ENCODE results near the gene ADAP2. TPM values are rescaled to one million over a fixed set of nuclear protein-coding genes. Genes with fewer than 3 reads are reported as not detected.
A peak's percentile ranks its signal among the peaks of the same experiment; 100 is the strongest.
"Not testable (repeated sequence)": the region's sequence is repeated elsewhere in the genome, so short reads cannot be mapped to it uniquely, and the experiment has no call there.

Gene ADAP2
- total RNA-seq, 4 donors from 2014 or later: 1.6 to 32.2 (median 13.6) TPM

DNA sequence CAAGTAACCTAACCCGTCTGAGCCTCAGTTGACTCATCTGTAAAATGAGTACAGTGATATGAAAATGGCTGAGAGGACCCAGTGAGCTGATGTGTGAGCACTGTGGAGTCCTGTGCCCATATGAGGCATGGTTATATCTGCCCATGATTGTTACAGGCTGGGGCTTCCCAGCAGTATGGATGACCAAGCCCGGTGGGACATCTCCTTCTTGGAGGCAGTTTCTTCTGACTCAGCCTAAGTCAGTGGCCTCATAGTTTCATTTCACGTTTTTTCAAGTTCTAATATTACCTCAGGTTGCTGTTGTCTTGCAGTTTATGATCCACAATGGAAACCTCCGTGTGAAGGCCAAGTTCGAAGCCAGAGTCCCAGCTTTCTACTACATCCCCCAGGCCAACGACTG is 4.8 kb downstream of the ADAP2 start:
- Histone ChIP-seq H3K9me3 (no peaks in the 10 kb centered on the region), H3K36me3 (no peaks in the 10 kb centered on the region), H3K27ac (no peak overlapping the region), H3K27me3 (peaks cover 0 to 12% of the 10 kb centered on the region in 2 donors), H3K4me1 (peaks cover 3 to 13% (median 9%) of the 10 kb centered on the region in 4 donors), H3K4me3 (no peak overlapping the region)
- peak in 1 of 3 donors; percentile 1 for DNase-seq
- TF ChIP-seq, protein P1, sequence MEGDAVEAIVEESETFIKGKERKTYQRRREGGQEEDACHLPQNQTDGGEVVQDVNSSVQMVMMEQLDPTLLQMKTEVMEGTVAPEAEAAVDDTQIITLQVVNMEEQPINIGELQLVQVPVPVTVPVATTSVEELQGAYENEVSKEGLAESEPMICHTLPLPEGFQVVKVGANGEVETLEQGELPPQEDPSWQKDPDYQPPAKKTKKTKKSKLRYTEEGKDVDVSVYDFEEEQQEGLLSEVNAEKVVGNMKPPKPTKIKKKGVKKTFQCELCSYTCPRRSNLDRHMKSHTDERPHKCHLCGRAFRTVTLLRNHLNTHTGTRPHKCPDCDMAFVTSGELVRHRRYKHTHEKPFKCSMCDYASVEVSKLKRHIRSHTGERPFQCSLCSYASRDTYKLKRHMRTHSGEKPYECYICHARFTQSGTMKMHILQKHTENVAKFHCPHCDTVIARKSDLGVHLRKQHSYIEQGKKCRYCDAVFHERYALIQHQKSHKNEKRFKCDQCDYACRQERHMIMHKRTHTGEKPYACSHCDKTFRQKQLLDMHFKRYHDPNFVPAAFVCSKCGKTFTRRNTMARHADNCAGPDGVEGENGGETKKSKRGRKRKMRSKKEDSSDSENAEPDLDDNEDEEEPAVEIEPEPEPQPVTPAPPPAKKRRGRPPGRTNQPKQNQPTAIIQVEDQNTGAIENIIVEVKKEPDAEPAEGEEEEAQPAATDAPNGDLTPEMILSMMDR (IDR thresholded peaks at IDR 0.05): no peak
- no peak for TF ChIP-seq POLR2A (IDR thresholded peaks at IDR 0.05)

DNA sequence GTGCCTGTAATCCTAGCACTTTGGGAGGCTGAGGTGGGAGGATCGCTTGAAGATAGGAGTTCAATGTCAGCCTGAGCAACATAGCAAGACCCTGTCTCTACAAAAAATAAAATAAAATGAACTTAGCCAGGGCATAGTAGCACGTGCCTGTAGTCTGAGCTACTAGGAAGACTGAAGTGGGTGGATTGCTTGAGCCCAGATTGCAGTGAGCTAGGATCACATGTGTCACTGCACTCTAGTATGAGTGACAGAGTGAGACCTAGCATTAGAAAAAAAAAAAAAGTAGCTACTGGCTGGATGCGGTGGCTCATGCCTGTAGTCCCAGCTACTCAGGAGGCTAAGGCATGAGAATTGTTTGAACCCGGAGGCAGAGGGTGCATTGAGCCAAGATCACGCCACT is 6.0 kb downstream of the ADAP2 start:
- no peaks in the 10 kb centered on the region for H3K9me3 ChIP-seq
- TF ChIP-seq POLR2A (IDR thresholded peaks at IDR 0.05): no peak
- TF ChIP-seq, protein P1 (IDR thresholded peaks at IDR 0.05): no peak

DNA sequence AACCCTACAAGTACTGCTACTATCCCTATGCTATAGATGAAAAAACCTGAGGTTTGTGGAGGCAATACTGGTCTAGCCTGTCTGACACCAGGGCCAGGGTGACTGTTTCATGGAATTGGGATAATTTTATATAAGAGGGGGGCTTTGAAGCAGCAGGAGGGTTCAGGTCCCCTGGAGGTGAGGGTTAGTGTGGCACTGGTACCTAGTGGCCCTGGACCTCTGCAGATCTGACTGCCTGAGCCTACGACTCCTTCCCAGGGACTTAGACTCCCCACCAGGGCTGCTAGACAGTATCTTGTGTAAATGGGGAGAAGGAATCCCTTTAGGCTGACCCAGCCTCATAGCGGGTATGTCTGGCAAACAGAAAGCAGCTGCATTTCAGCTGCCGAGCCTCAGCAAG is 6.8 kb downstream of the ADAP2 start:
- H3K4me3 ChIP-seq: no peak overlapping the region
- H3K36me3 ChIP-seq: no peaks in the 10 kb centered on the region
- no peaks in the 10 kb centered on the region for H3K27me3 ChIP-seq
- H3K27ac ChIP-seq: no peak overlapping the region
- DNase-seq: no peak
- TF ChIP-seq, protein P1 (IDR thresholded peaks at IDR 0.05): no peak
- TF ChIP-seq POLR2A (IDR thresholded peaks at IDR 0.05): no peak
- no peaks in the 10 kb centered on the region for H3K4me1 ChIP-seq
- no peaks in the 10 kb centered on the region for H3K9me3 ChIP-seq

More for the DNA sequence above, 6.0 kb downstream of the ADAP2 start:
- no peak overlapping the region for H3K27ac ChIP-seq
- peaks cover 0 to under 1% (median under 1%) of the 10 kb centered on the region in 4 donors for H3K4me1 ChIP-seq
- H3K27me3 ChIP-seq: peaks cover 0 to 1% of the 10 kb centered on the region in 2 donors
- H3K36me3 ChIP-seq: no peaks in the 10 kb centered on the region
- H3K4me3 ChIP-seq: no peak overlapping the region
- DNase-seq: no peak

DNA sequence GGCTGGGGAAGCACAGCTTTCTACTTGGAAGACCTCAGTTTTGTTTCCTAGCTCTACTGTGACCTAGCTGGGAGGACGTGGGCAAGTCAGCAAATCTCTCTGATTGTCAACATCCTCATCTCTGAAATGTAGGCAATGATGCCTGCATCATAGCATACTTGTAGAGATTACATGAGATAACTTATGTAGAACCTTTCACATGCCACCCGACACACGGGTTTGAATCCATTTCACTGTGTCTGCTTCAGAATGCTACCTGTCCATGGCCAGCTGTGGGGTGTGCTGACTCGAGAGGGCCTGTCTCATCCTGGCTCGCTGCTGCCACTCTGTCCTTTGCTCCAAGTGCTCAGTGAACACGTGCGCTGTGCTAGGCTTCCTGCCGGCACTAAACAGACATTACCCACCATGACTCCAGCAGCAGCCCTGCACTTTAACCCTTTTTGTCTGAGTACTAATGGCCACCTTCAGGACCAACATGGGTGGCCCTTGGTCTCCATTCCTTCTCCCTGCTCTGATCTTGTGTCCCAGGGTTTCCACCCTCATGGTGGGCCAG is 7.4 kb downstream of the ADAP2 start:
- TF ChIP-seq, protein P1 (IDR thresholded peaks at IDR 0.05): no peak
- TF ChIP-seq POLR2A (IDR thresholded peaks at IDR 0.05): no peak
- Histone ChIP-seq H3K9me3 (no peaks in the 10 kb centered on the region), H3K4me3 (no peak overlapping the region), H3K36me3 (no peaks in the 10 kb centered on the region), H3K27ac (no peak overlapping the region), H3K4me1 (no peaks in the 10 kb centered on the region), H3K27me3 (no peaks in the 10 kb centered on the region)
- DNase-seq: no peak

DNA sequence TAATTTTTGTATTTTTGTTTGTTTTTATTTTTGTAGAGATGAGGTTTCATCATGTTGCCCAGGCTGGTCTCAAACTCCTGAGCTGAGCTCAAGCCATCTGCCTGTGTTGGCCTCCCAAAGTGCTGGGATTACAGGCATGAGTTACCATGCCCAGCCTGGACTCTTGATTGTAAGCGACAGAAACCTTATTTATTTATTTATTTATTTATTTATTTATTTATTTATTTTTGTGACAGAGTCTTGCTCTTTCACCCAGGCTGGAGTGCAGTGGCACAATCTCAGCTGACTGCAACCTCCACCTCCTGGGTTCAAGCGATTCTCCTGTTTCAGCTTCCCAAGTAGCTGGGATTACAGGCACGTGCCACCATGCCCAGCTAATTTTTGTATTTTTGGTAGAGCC is 8.1 kb downstream of the ADAP2 start:
- not testable (repeated sequence) for H3K27ac ChIP-seq

DNA sequence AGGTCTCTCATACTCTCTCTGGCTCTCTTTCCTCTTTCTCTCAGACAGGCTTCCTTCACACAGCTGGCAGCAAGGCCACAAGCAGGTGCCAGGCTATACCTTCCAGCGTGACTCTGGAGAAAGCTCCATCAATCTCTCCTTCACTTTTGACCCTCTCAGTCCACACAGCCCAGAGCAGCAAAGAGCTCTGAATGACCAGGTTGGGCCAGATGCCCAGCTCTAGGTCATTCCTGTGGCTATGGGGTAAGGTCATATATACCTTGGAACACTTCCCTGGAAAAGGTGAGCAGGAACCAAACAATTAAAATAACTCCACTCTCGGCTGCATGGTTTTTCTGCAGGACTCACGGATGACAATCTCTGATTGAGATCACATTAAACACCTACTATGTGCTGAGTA is 8.8 kb downstream of the ADAP2 start:
- no peak overlapping the region for H3K27ac ChIP-seq

More for the DNA sequence above, 8.1 kb downstream of the ADAP2 start:
- H3K4me3 ChIP-seq, H3K27me3 ChIP-seq, H3K4me1 ChIP-seq, H3K36me3 ChIP-seq, DNase-seq, H3K9me3 ChIP-seq: not testable (repeated sequence)

DNA sequence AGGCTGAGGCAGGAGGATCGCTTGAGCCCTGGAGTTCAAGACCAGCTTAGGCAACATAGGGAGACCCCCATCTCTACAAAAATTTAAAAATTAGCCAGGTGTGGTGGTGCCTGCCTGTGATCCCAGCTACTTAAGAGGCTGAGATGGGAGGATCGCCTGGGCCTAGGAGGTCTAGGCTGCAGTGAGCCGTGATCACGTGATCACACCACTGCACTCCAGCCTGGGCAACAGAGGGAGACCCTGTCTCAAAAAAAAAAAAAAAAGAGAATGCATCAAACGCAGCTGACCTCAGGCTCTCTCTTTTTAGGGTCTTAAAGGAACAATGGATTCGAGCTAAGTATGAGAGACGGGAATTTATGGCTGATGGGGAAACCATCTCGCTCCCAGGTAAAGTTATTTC is 9.8 kb downstream of the ADAP2 start:
- not testable (repeated sequence) for H3K4me3 ChIP-seq, DNase-seq, H3K9me3 ChIP-seq, H3K4me1 ChIP-seq, H3K27ac ChIP-seq, H3K27me3 ChIP-seq, H3K36me3 ChIP-seq

More for the DNA sequence above, 8.8 kb downstream of the ADAP2 start:
- Histone ChIP-seq H3K9me3 (no peaks in the 10 kb centered on the region), H3K36me3 (no peaks in the 10 kb centered on the region), H3K4me1 (no peaks in the 10 kb centered on the region), H3K4me3 (no peak overlapping the region), H3K27me3 (no peaks in the 10 kb centered on the region)
- DNase-seq: no peak
- TF ChIP-seq POLR2A (IDR thresholded peaks at IDR 0.05): no peak
- TF ChIP-seq, protein P1 (IDR thresholded peaks at IDR 0.05): no peak

Data from Peyer's patch (tissue), 4 donors.